IMR-90 (cell line): ENCODE measurements around the gene RSPO4. TPM values are rescaled to one million over a fixed set of nuclear protein-coding genes. Genes with fewer than 3 reads are reported as not detected.

ENCODE experiments used
- ATAC-seq: fragments of 200-7000 bp; cut with Tn5 transposase; 2 replicates; pipeline ENCODE4 v1.9.1; 2020; ENCODE audit warnings: low read depth, mild to moderate bottlenecking, moderate library complexity
- BruUV-seq: library from RNA; stranded (reverse); fragments of 400-500 nt; replicated peaks from 2 replicates; lab custom pipeline; 2021; lab: Mats Ljungman, UMichigan
- CTCF ChIA-PET: fragments of 300-600 bp; formaldehyde crosslinking; extraction: SDS; loops from one replicate; lab custom pipeline; 2021; ENCODE audit warnings: antibody characterized with exemption; lab: Yijun Ruan, JAX
- POLR2A ChIA-PET: fragments of 300-600 bp; sonication (Branson Sonifier 250); formaldehyde crosslinking; loops from one replicate; lab custom pipeline; 2022; ENCODE audit warnings: antibody characterized with exemption; ENCODE audit not compliant: unreplicated experiment; lab: Charles Lee
- DNase-seq: peaks from one replicate; pipeline ENCODE4 v3.0.0; 2013
- H2AFZ ChIP-seq: replicated peaks from 2 replicates; pipeline ENCODE3; 2013; ENCODE audit warnings: low read length, mild to moderate bottlenecking; ENCODE audit not compliant: poor library complexity
- H2AK5ac ChIP-seq: 2 replicates; pipeline ENCODE4 v1.6.1; 2013; ENCODE audit warnings: low read depth, low read length, inconsistent platforms
- H2AK9ac ChIP-seq: replicated peaks from 2 replicates; pipeline ENCODE3; 2013; ENCODE audit warnings: mild to moderate bottlenecking, low read depth, low read length, moderate library complexity; ENCODE audit not compliant: poor library complexity
- H2BK120ac ChIP-seq: 2 replicates; pipeline ENCODE4 v1.6.1; 2013; ENCODE audit warnings: low read depth, low read length, inconsistent platforms
- H2BK15ac ChIP-seq: 3 replicates; pipeline ENCODE4 v1.6.1; 2013; ENCODE audit warnings: low read depth, low read length, inconsistent platforms
- H2BK20ac ChIP-seq: 2 replicates; pipeline ENCODE4 v1.6.1; 2013; ENCODE audit warnings: low read depth, mild to moderate bottlenecking, inconsistent platforms, low read length, moderate library complexity
- H2BK5ac ChIP-seq: 2 replicates; pipeline ENCODE4 v1.6.1; 2013; ENCODE audit warnings: mild to moderate bottlenecking, low read depth, low read length, inconsistent platforms; ENCODE audit not compliant: poor library complexity, severe bottlenecking
- H3K14ac ChIP-seq: replicated peaks from 2 replicates; pipeline ENCODE4 v1.6.1; 2013; ENCODE audit warnings: low read depth, low read length, inconsistent platforms
- H3K18ac ChIP-seq: 2 replicates; pipeline ENCODE4 v1.6.1; 2013; ENCODE audit warnings: low read depth, low read length, control low read depth
- H3K23ac ChIP-seq: 2 replicates; pipeline ENCODE4 v1.6.1; 2013; ENCODE audit warnings: low read depth, low read length, inconsistent platforms
- H3K27ac ChIP-seq: 2 replicates; pipeline ENCODE4 v1.5.1; 2013; ENCODE audit warnings: mild to moderate bottlenecking, control low read depth, low read length; ENCODE audit not compliant: insufficient read depth
- H3K27me3 ChIP-seq: 2 replicates; pipeline ENCODE4 v1.6.1; 2013; ENCODE audit warnings: low read length; ENCODE audit not compliant: control insufficient read depth, insufficient read depth
- H3K36me3 ChIP-seq: 2 replicates; pipeline ENCODE4 v1.6.1; 2013; ENCODE audit warnings: low read length, mixed read lengths; ENCODE audit not compliant: control insufficient read depth, insufficient read depth
- H3K4ac ChIP-seq: 2 replicates; pipeline ENCODE4 v1.6.1; 2013; ENCODE audit warnings: low read depth, low read length, inconsistent platforms
- H3K4me1 ChIP-seq: 2 replicates; pipeline ENCODE4 v1.6.1; 2013; ENCODE audit warnings: low read length, mixed read lengths; ENCODE audit not compliant: control insufficient read depth, insufficient read depth
- H3K4me2 ChIP-seq: 2 replicates; pipeline ENCODE4 v1.6.1; 2013; ENCODE audit warnings: low read depth, mild to moderate bottlenecking, control low read depth, low read length, moderate library complexity
- H3K4me3 ChIP-seq: 2 replicates; pipeline ENCODE4 v1.5.1; 2013; ENCODE audit warnings: low read depth, mild to moderate bottlenecking, control low read depth, low read length, moderate library complexity; ENCODE audit not compliant: insufficient read depth
- H3K56ac ChIP-seq: 2 replicates; pipeline ENCODE4 v1.6.1; 2013; ENCODE audit warnings: low read length, inconsistent platforms; ENCODE audit not compliant: insufficient read depth; ENCODE audit errors: extremely low read depth
- H3K79me1 ChIP-seq, 2 experiments: 2 replicates each; pipeline ENCODE4 v1.6.1; 2013; ENCODE audit warnings: low read length in 2 of 2, inconsistent platforms in 1 of 2, low read depth in 1 of 2
- H3K9ac ChIP-seq: 2 replicates; pipeline ENCODE4 v1.6.1; 2013; ENCODE audit warnings: low read depth, low read length, control low read depth
- H3K9me1 ChIP-seq: 2 replicates; pipeline ENCODE4 v1.6.1; 2013; ENCODE audit warnings: low read length, inconsistent platforms; ENCODE audit not compliant: insufficient read depth
- H3K9me3 ChIP-seq: 2 replicates; pipeline ENCODE4 v1.6.1; 2013; ENCODE audit warnings: low read length; ENCODE audit not compliant: control insufficient read depth, insufficient read depth
- H4K20me1 ChIP-seq: 2 replicates; pipeline ENCODE4 v1.6.1; 2013; ENCODE audit warnings: low read length, inconsistent platforms; ENCODE audit not compliant: insufficient read depth
- H4K5ac ChIP-seq: 2 replicates; pipeline ENCODE4 v1.6.1; 2013; ENCODE audit warnings: mild to moderate bottlenecking, low read depth, low read length, control low read depth
- H4K8ac ChIP-seq, 2 experiments: 2 replicates each; pipeline ENCODE4 v1.6.1; 2013; ENCODE audit warnings: low read depth in 2 of 2, low read length in 2 of 2, control low read depth in 1 of 2, inconsistent platforms in 1 of 2
- H4K91ac ChIP-seq: 2 replicates; pipeline ENCODE4 v1.6.1; 2013; ENCODE audit warnings: low read depth, low read length, inconsistent platforms; ENCODE audit not compliant: insufficient read depth
- BHLHE40 ChIP-seq: fragments of 150-350 bp; IDR thresholded peaks from 2 replicates; pipeline ENCODE4 v1.6.1; 2016; ENCODE audit warnings: mild to moderate bottlenecking, low read depth, low read length
- CEBPB ChIP-seq: IDR thresholded peaks from 2 replicates; pipeline ENCODE4 v1.6.1; 2012; ENCODE audit warnings: low read depth, low read length, improper control_type of control experiment
- CHD1 ChIP-seq: IDR thresholded peaks from 2 replicates; pipeline ENCODE4 v1.6.1; 2012; ENCODE audit warnings: low read depth, low read length, improper control_type of control experiment
- CTCF ChIP-seq: conservative IDR thresholded peaks from 2 replicates; pipeline ENCODE4 v1.5.1; 2012; ENCODE audit warnings: mild to moderate bottlenecking, low read depth, low read length, improper control_type of control experiment
- ELK1 ChIP-seq: fragments of 150-350 bp; IDR thresholded peaks from 2 replicates; pipeline ENCODE4 v1.6.1; 2016; ENCODE audit warnings: low read depth, mild to moderate bottlenecking, low read length, moderate library complexity, borderline replicate concordance
- FOS ChIP-seq: fragments of 150-350 bp; IDR thresholded peaks from 2 replicates; pipeline ENCODE4 v1.6.1; 2016; ENCODE audit warnings: low read depth, low read length
- MAFK ChIP-seq: IDR thresholded peaks from 2 replicates; pipeline ENCODE4 v1.6.1; 2012; ENCODE audit warnings: low read depth, low read length, improper control_type of control experiment
- MAZ ChIP-seq: IDR thresholded peaks from 2 replicates; pipeline ENCODE4 v1.6.1; 2012; ENCODE audit warnings: low read depth, mild to moderate bottlenecking, low read length, improper control_type of control experiment, moderate library complexity, borderline replicate concordance
- MXI1 ChIP-seq: IDR thresholded peaks from 2 replicates; pipeline ENCODE4 v1.6.1; 2012; ENCODE audit warnings: low read depth, mild to moderate bottlenecking, low read length, moderate library complexity, borderline replicate concordance
- NFE2L2 ChIP-seq: fragments of 150-350 bp; IDR thresholded peaks from 2 replicates; pipeline ENCODE4 v1.6.1; 2016; ENCODE audit warnings: low read depth, mild to moderate bottlenecking, low read length
- POLR2A ChIP-seq: IDR thresholded peaks from 2 replicates; pipeline ENCODE4 v1.6.1; 2012; ENCODE audit warnings: mild to moderate bottlenecking, low read depth, low read length
- RAD21 ChIP-seq: IDR thresholded peaks from 2 replicates; pipeline ENCODE4 v1.6.1; 2012; ENCODE audit warnings: low read length, improper control_type of control experiment
- RCOR1 ChIP-seq: IDR thresholded peaks from 2 replicates; pipeline ENCODE4 v1.6.1; 2012; ENCODE audit warnings: mild to moderate bottlenecking, low read length, improper control_type of control experiment; ENCODE audit not compliant: insufficient replicate concordance
- RFX5 ChIP-seq: IDR thresholded peaks from 2 replicates; pipeline ENCODE4 v1.8.0; 2012; ENCODE audit warnings: low read depth, mild to moderate bottlenecking, low read length, moderate library complexity
- SMC3 ChIP-seq: fragments of 150-350 bp; IDR thresholded peaks from 2 replicates; pipeline ENCODE4 v1.6.1; 2016; ENCODE audit warnings: low read depth, mild to moderate bottlenecking, antibody characterized with exemption, low read length, moderate library complexity
- WGBS, 2 experiments: methylation state at CpG; one replicate each; pipeline versions ENCODE4 v1.1.5 to v1.1.7; 2013; ENCODE audit warnings: missing lambda C conversion rate in 2 of 2; ENCODE audit not compliant: insufficient read length in 1 of 2; ENCODE audit errors: extremely low coverage in 2 of 2; 5-methylcytosine and 5-hydroxymethylcytosine counted together
- dilution Hi-C: fragments of 300-500 bp; cut with HindIII; formaldehyde crosslinking; loops from one replicate; pipeline ENCODE4 v1.14.3; 2018; ENCODE audit warnings: low sequenced_read_pairs; ENCODE audit not compliant: unreplicated experiment
- in situ Hi-C: fragments of 300-500 bp; cut with MboI; formaldehyde crosslinking; loops from 3 replicates; pipeline ENCODE4 v1.14.3; 2019; ENCODE audit warnings: low sequenced_read_pairs, inconsistent platforms, mixed read lengths
- intact Hi-C: fragments of 100-400 bp; cut with micrococcal nuclease; formaldehyde crosslinking; loops from 2 replicates; pipeline ENCODE4 v1.10.0; 2022
- polyA plus RNA-seq, 3 experiments: library from polyadenylated mRNA; depleted of rRNA; stranded (reverse); fragments of >200 nt; gene quantifications; 2 replicates each; pipeline ENCODE4 v1.2.3, GENCODE V29; 2012; ENCODE audit warnings: low replicate concordance in 1 of 3
- total RNA-seq: library from RNA; depleted of rRNA; stranded (reverse); fragments of >200 nt; gene quantifications from 2 replicates; pipeline ENCODE4 v1.2.3, GENCODE V29; 2012
- TF ChIP-seq, protein P1 (sequence below): fragments of 150-350 bp; IDR thresholded peaks from 2 replicates; pipeline ENCODE4 v1.6.1; 2017; ENCODE audit warnings: mild to moderate bottlenecking, antibody characterized with exemption, low read length, low read depth

Gene RSPO4
- total and polyA plus RNA-seq, 2 of the 4 experiments (the other 2 are of a cell fraction) = not detected

GRCh38 chr20:946826-947225, 55.3 kb downstream of the RSPO4 start:
- H3K36me3 ChIP-seq = no peaks in the 10 kb centered on the region
- H3K9me3 ChIP-seq = no peaks in the 10 kb centered on the region
- ATAC-seq (no peak), DNase-seq (no peak)
- no peak overlapping the region for H3K56ac ChIP-seq
- dilution Hi-C loops = no loop called here
- in situ Hi-C loops = no loop called here
- H4K91ac ChIP-seq = no peak overlapping the region
- no peak for TF ChIP-seq RFX5
- TF ChIP-seq, protein P1, sequence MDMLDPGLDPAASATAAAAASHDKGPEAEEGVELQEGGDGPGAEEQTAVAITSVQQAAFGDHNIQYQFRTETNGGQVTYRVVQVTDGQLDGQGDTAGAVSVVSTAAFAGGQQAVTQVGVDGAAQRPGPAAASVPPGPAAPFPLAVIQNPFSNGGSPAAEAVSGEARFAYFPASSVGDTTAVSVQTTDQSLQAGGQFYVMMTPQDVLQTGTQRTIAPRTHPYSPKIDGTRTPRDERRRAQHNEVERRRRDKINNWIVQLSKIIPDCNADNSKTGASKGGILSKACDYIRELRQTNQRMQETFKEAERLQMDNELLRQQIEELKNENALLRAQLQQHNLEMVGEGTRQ = no peak
- TF ChIP-seq ELK1 = no peak
- no peak for TF ChIP-seq RAD21
- no peak for TF ChIP-seq BHLHE40
- no peak for TF ChIP-seq RCOR1
- no peak for TF ChIP-seq CTCF
- TF ChIP-seq MAFK = no peak
- no peak for TF ChIP-seq MAZ
- no peak for TF ChIP-seq FOS
- TF ChIP-seq NFE2L2 = no peak
- TF ChIP-seq POLR2A = no peak
- TF ChIP-seq SMC3 = no peak
- TF ChIP-seq CEBPB = no peak
- TF ChIP-seq CHD1 = no peak
- TF ChIP-seq MXI1 = no peak
- H2BK120ac ChIP-seq = no peak overlapping the region
- no peak overlapping the region for H3K14ac ChIP-seq
- no peaks in the 10 kb centered on the region; the same call in 1 of the 2 replicates for H3K9me1 ChIP-seq
- no peak overlapping the region for H2AK9ac ChIP-seq
- WGBS, 2 experiments = 50% methylated on average over 1 of the region's 8 CpGs; no CpG with 5 or more reads in 1 of the 2 experiments
- no peak overlapping the region for H4K5ac ChIP-seq
- no peaks in the 10 kb centered on the region for H3K4me1 ChIP-seq
- H2BK15ac ChIP-seq = no peak overlapping the region
- no peak overlapping the region for H2BK20ac ChIP-seq
- no peak overlapping the region for H2AK5ac ChIP-seq
- H2AFZ ChIP-seq = no peak overlapping the region
- H3K9ac ChIP-seq = no peak overlapping the region
- H3K4ac ChIP-seq = no peak overlapping the region
- H3K27me3 ChIP-seq = peaks cover 1% of the 10 kb centered on the region; the same call in 1 of the 2 replicates
- no TSS peak for BruUV-seq
- H4K20me1 ChIP-seq = no peaks in the 10 kb centered on the region
- ChIA-PET POLR2A (interaction anchor here (0.6 kb wide), 1 partner anchor 111 kb away, joined by 4 read pairs; no protein-coding TSS in a partner anchor), CTCF (no interaction called here)
- H2BK5ac ChIP-seq = no peak overlapping the region
- H3K4me3 ChIP-seq = no peak overlapping the region
- no peak overlapping the region for H4K8ac ChIP-seq
- no peak overlapping the region for H3K23ac ChIP-seq
- no peak overlapping the region for H3K18ac ChIP-seq
- no peak overlapping the region for H3K4me2 ChIP-seq
- no peaks in the 10 kb centered on the region for H3K79me1 ChIP-seq
- H3K27ac ChIP-seq = no peak overlapping the region
- intact Hi-C loops = no loop called here
